Karpas-422 (cell line): ENCODE results near the gene NCF4. TPM values are rescaled to one million over a fixed set of nuclear protein-coding genes. Genes with fewer than 3 reads are reported as not detected.

Source experiments
- total RNA-seq: library from RNA; depleted of rRNA; stranded (reverse); fragments of >200 nt; shearing (Covaris generic); gene quantifications from 2 replicates; pipeline ENCODE4 v1.2.3, GENCODE V29; 2014; ENCODE audit warnings: low replicate concordance; rRNA removed

NCF4 gene
- total RNA-seq, 1 experiment from 2014 or later: 116 TPM

Other genes starting within 250 kb of the NCF4 start
- not detected in 2 replicates for gene CACNG2, start 157.3 kb upstream of the NCF4 start, total RNA-seq
- gene IFT27, start 84.9 kb upstream of the NCF4 start, total RNA-seq: 10.9 and 21.2 TPM in 2 replicates
- not detected in 2 replicates for gene PVALB, start 44.0 kb upstream of the NCF4 start, total RNA-seq
- gene CSF2RB, start 52.6 kb downstream of the NCF4 start, total RNA-seq: 5.6 and 6.0 TPM in 2 replicates
- 6.0 and 8.3 TPM in 2 replicates for gene TST, start 158.4 kb downstream of the NCF4 start, total RNA-seq
- 26.1 and 53.7 TPM in 2 replicates for gene MPST, start 158.7 kb downstream of the NCF4 start, total RNA-seq
- 17.5 and 24.9 TPM in 2 replicates for gene KCTD17, start 190.7 kb downstream of the NCF4 start, total RNA-seq
- not detected in 2 replicates for gene TMPRSS6, start 248.7 kb downstream of the NCF4 start, total RNA-seq